ENCODE data around the gene DDX1. TPM values are rescaled to one million over a fixed set of nuclear protein-coding genes. Genes with fewer than 3 reads are reported as not detected.

DDX1 gene
- total RNA-seq, 4 donors from 2014 or later: 50.3 to 109 (median 75.2) TPM

DNA sequence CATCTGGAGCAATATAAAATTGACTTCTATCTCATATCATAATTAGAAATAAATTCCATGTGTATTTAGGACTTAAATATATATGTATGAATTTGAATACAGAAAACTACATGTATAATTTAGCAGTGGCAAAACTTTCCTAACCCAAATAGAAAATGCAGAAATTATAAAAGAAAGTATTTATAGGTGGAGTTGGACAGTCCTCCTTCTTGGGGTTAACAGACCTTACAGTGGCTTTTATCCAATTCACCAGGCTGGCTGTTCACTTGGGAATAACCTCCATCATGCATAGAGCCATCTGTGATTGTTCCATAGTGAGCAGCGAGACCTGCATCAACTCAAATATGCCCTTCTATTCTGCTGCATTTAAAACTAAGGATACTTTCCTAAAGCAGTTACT lies 8.3 kb downstream of the DDX1 start:
- TF ChIP-seq CTCF (IDR thresholded peaks at IDR 0.05; ENCODE audit: low read depth): no peak

- no peak for TF ChIP-seq CTCF (IDR thresholded peaks at IDR 0.05; ENCODE audit: low read depth)
Measured at GRCh38 chr2:15601681-15602080, 10.0 kb downstream of the DDX1 start.

- no peak for TF ChIP-seq CTCF (IDR thresholded peaks at IDR 0.05; ENCODE audit: low read depth)
Measured at GRCh38 chr2:15602393-15602792, 10.7 kb downstream of the DDX1 start.

- TF ChIP-seq CTCF (IDR thresholded peaks at IDR 0.05; ENCODE audit: low read depth): no peak
Measured at GRCh38 chr2:15603044-15603765, 11.5 kb downstream of the DDX1 start.

GRCh38 chr2:15603948-15604347 lies 12.3 kb downstream of the DDX1 start:
- no peak for TF ChIP-seq CTCF (IDR thresholded peaks at IDR 0.05; ENCODE audit: low read depth)

DNA sequence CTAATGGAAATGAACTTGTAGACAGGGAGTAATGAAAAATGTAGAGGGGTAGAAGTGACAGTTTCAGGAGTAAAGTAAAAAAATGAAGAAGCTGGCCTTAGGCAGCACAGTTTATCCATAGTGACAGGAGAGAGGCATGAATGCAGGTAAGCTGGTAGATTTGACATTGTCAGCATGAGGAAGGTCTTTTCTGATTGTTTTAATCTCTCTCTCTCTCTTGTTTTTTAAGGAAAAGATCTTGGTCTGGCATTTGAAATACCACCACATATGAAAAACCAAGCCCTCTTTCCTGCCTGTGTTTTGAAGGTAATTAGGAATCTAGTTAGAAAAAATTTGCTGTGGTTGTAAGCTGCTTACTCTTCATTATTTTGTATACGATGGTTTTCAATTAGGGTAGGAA lies 14.1 kb downstream of the DDX1 start:
- no peak for TF ChIP-seq CTCF (IDR thresholded peaks at IDR 0.05; ENCODE audit: low read depth)

DNA sequence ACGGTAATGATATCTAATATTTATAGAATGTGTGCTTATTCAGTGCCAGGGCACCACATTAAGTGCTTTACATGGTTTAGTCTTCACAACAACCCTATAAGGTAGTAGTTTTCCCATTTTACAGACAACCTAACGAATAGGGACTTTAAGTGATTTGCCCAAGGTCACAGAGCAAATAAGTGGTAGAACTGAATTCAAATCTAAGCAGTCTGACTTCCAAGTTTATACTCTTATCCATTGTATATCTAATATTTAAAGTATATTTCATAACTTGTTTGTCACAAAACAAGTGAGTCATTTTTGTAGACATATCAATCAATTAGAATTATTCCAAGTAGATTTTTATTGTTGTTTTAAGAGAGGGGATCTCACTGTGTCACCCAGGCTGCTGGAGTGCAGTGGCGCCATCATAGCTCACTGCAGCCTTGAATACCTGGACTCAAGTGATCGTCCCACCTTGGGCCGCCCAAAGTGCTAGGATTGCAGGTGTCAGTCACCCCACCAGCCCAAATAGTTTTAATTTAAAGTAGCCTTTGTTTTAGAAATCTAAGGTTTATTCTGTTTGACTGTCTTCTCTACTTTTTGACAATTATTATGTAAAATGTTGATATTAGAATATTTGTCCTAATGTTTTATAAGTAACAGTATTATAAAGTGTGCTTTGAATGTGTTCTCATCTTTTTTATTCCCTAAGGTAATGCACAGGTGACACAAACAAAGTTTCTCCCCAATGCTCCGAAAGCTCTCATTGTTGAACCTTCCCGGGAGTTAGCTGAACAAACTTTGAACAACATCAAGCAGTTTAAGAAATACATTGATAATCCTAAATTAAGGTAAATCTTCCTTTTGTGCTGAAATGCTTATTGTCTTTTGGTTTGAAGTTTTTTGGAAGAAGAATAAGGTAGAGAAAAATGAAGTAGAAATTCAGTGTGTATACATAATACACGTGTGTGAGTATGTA lies 15.1 kb downstream of the DDX1 start:
- TF ChIP-seq CTCF (IDR thresholded peaks at IDR 0.05; ENCODE audit: low read depth): no peak

Data from subcutaneous adipose tissue (tissue), 4 donors.